HCT116 (cell line): ENCODE data around the gene STXBP5. TPM values are rescaled to one million over a fixed set of nuclear protein-coding genes. Genes with fewer than 3 reads are reported as not detected.

Experiments used
- ATAC-seq: fragments of 200-7000 bp; cut with Tn5 transposase; 2 replicates; pipeline ENCODE4 v1.9.1; 2020; ENCODE audit warnings: mild to moderate bottlenecking, moderate library complexity
- BruUV-seq: library from RNA; stranded (reverse); fragments of 400-500 nt; replicated peaks from 2 replicates; lab custom pipeline; 2021; lab: Mats Ljungman, UMichigan
- CTCF ChIA-PET: fragments of 300-600 bp; sonication (Branson Sonifier 250); formaldehyde crosslinking; loops from one replicate; lab custom pipeline; 2021; ENCODE audit warnings: antibody characterized with exemption; lab: Charles Lee
- POLR2A ChIA-PET: fragments of 300-600, 350-600 bp; sonication (Branson Sonifier 250); formaldehyde crosslinking; loops from one replicate; lab custom pipeline; 2021; ENCODE audit warnings: antibody characterized with exemption; lab: Charles Lee
- RAD21 ChIA-PET, 2 experiments: fragments of 300-600 bp; sonication (Branson Sonifier 250); formaldehyde crosslinking; loops; one replicate each; lab custom pipeline; 2023; ENCODE audit warnings: low total read pairs in 2 of 2; ENCODE audit not compliant: uncharacterized antibody in 2 of 2, unreplicated experiment in 2 of 2, low non-redundant PET in 1 of 2; lab: Charles Lee
- DNase-seq: peaks from one replicate; pipeline ENCODE4 v3.0.0-alpha.2; 2010; ENCODE audit warnings: low read depth, low spot score
- H2AFZ ChIP-seq: fragments of 200-600 bp; shearing (Covaris generic), sonication (generic); 2 replicates; pipeline ENCODE4 v1.6.1; 2017; ENCODE audit warnings: low read depth, mixed run types, mixed read lengths, antibody characterized with exemption, low read length; ENCODE audit not compliant: poor library complexity, severe bottlenecking
- H3K27ac ChIP-seq: 2 replicates; pipeline ENCODE4 v1.5.1; 2012; ENCODE audit warnings: low read depth, low read length
- H3K27me3 ChIP-seq: fragments of 200-600 bp; sonication (generic); 2 replicates; pipeline ENCODE4 v1.6.1; 2016; ENCODE audit warnings: mixed run types, low read length, mixed read lengths; ENCODE audit not compliant: insufficient read depth
- H3K36me3 ChIP-seq, 2 experiments: fragments of 200-500 bp in 1 of 2; fragments of 200-600 bp in 1 of 2; sonication (Bioruptor generic) in 1 of 2; sonication (generic) in 1 of 2; 2 replicates each; pipeline versions ENCODE4 v1.5.1 to v1.6.1; 2014 to 2016; ENCODE audit warnings: low read length in 2 of 2, inconsistent platforms in 1 of 2, mixed read lengths in 1 of 2, mixed run types in 1 of 2; ENCODE audit not compliant: insufficient read depth in 2 of 2, control insufficient read depth in 1 of 2
- H3K4me1 ChIP-seq, 2 experiments: fragments of 200-600 bp in 1 of 2; sonication (generic) in 1 of 2; 2 replicates each; pipeline versions ENCODE4 v1.5.1 to v1.6.1; 2012 to 2017; ENCODE audit warnings: low read length in 2 of 2, inconsistent platforms in 1 of 2, mild to moderate bottlenecking in 1 of 2, mixed read lengths in 1 of 2, mixed run types in 1 of 2, moderate library complexity in 1 of 2; ENCODE audit not compliant: insufficient read depth in 2 of 2, control insufficient read depth in 1 of 2
- H3K4me2 ChIP-seq: fragments of 200-600 bp; sonication (generic); 2 replicates; pipeline ENCODE4 v1.6.1; 2017; ENCODE audit warnings: mixed run types, low read length, mixed read lengths
- H3K4me3 ChIP-seq, 2 experiments: fragments of 200-600 bp in 1 of 2; sonication (generic) in 1 of 2; replicated peaks in 1 of 2; 2 replicates each; pipeline ENCODE4 v1.5.1; 2011 to 2016; ENCODE audit warnings: low read length in 2 of 2, control low read depth in 1 of 2, low read depth in 1 of 2, mild to moderate bottlenecking in 1 of 2, mixed read lengths in 1 of 2, mixed run types in 1 of 2
- H3K79me2 ChIP-seq: fragments of 200-600 bp; sonication (generic); 2 replicates; pipeline ENCODE4 v1.6.1; 2017; ENCODE audit warnings: mild to moderate bottlenecking, mixed run types, low read length, moderate library complexity, mixed read lengths; ENCODE audit not compliant: insufficient read depth
- H3K9ac ChIP-seq: fragments of 200-600 bp; sonication (generic); 2 replicates; pipeline ENCODE4 v1.6.1; 2016; ENCODE audit warnings: low read length, mixed read lengths
- H3K9me2 ChIP-seq: fragments of 200-600 bp; sonication (generic), shearing (Covaris generic); 2 replicates; pipeline ENCODE4 v1.6.1; 2017; ENCODE audit warnings: mixed run types, mild to moderate bottlenecking, moderate library complexity; ENCODE audit not compliant: insufficient read depth
- H3K9me3 ChIP-seq, 2 experiments: fragments of 200-500 bp in 1 of 2; fragments of 200-600 bp in 1 of 2; sonication (Bioruptor generic) in 1 of 2; sonication (generic) in 1 of 2; 2 replicates each; pipeline ENCODE4 v1.6.1; 2014 to 2017; ENCODE audit warnings: low read length in 2 of 2, mixed read lengths in 2 of 2, inconsistent platforms in 1 of 2, low read depth in 1 of 2, mild to moderate bottlenecking in 1 of 2, mixed run types in 1 of 2, moderate library complexity in 1 of 2; ENCODE audit not compliant: control insufficient read depth in 1 of 2, insufficient read depth in 1 of 2
- H4K20me1 ChIP-seq: fragments of 200-600 bp; sonication (generic), shearing (Covaris generic); 2 replicates; pipeline ENCODE4 v1.6.1; 2017; ENCODE audit warnings: mixed run types, mild to moderate bottlenecking, moderate library complexity; ENCODE audit not compliant: insufficient read depth
- CEBPB ChIP-seq: IDR thresholded peaks from 2 replicates; pipeline ENCODE4 v1.6.1; 2012; ENCODE audit warnings: low read depth
- CTCF ChIP-seq, 3 experiments: fragments of 200-600 bp in 1 of 3; sonication (generic) in 1 of 3; IDR thresholded peaks in 2 of 3; conservative IDR thresholded peaks in 1 of 3; 2 replicates each; pipeline ENCODE4 v1.5.1; 2012 to 2017; ENCODE audit warnings: low read depth in 2 of 3, low read length in 2 of 3, antibody characterized with exemption in 1 of 3, borderline replicate concordance in 1 of 3, control low read depth in 1 of 3, mild to moderate bottlenecking in 1 of 3, mixed read lengths in 1 of 3, mixed run types in 1 of 3, moderate library complexity in 1 of 3; ENCODE audit not compliant: insufficient read depth in 1 of 3
- EZH2 ChIP-seq: fragments of 200-600 bp; sonication (generic); IDR thresholded peaks from 2 replicates; pipeline ENCODE4 v1.6.1; 2017; ENCODE audit warnings: antibody characterized with exemption, mixed run types
- EZH2phosphoT487 ChIP-seq: fragments of 200-600 bp; IDR thresholded peaks from 2 replicates; pipeline ENCODE4 v1.6.1; 2018; ENCODE audit warnings: antibody characterized with exemption, borderline replicate concordance
- RAD21 ChIP-seq: IDR thresholded peaks from 2 replicates; pipeline ENCODE4 v1.6.1; 2012; ENCODE audit warnings: low read depth, mild to moderate bottlenecking
- SP1 ChIP-seq: IDR thresholded peaks from 2 replicates; pipeline ENCODE4 v1.6.1; 2012; ENCODE audit warnings: low read depth
- SRF ChIP-seq: IDR thresholded peaks from 2 replicates; pipeline ENCODE4 v1.6.1; 2012; ENCODE audit warnings: low read depth
- YY1 ChIP-seq: IDR thresholded peaks from 2 replicates; pipeline ENCODE4 v1.6.1; 2011; ENCODE audit warnings: low read length, low read depth, moderate library complexity, mild to moderate bottlenecking; ENCODE audit not compliant: insufficient replicate concordance; ENCODE audit errors: extremely low read depth
- intact Hi-C: fragments of 100-400 bp; cut with micrococcal nuclease; formaldehyde crosslinking; loops from 2 replicates; pipeline ENCODE4 v1.10.0; 2022
- total RNA-seq: library from RNA; stranded (reverse); gene quantifications from one replicate; pipeline ENCODE4 v1.2.1, GENCODE V29; 2021; ENCODE audit not compliant: unreplicated experiment

Gene STXBP5
- total RNA-seq, 1 experiment from 2014 or later = 12.6 TPM

- intact Hi-C loops = no loop called here
- Histone ChIP-seq H3K27me3 (no peaks in the 10 kb centered on the region), H3K27ac (no peak overlapping the region), H3K4me3 (no peak overlapping the region), H3K79me2 (no peaks in the 10 kb centered on the region), H3K4me2 (no peak overlapping the region), H3K9me3 (no peaks in the 10 kb centered on the region), H3K36me3 (0 out of 4 replicates have a peak, but pooled peaks cover 0 to 3% of the 10 kb centered on the region in 2 experiments), H4K20me1 (no peaks in the 10 kb centered on the region), H2AFZ (no peak overlapping the region), H3K4me1 (no peaks in the 10 kb centered on the region), H3K9ac (no peak overlapping the region), H3K9me2 (no peaks in the 10 kb centered on the region)
- RAD21 ChIA-PET = no interaction called here
- ATAC-seq (no peak), DNase-seq (no peak)
- CTCF ChIA-PET = no interaction called here
- TF ChIP-seq SRF (no peak), EZH2phosphoT487 (no peak), CEBPB (no peak), RAD21 (no peak), YY1 (no peak)
- POLR2A ChIA-PET = no interaction called here
- BruUV-seq = no TSS peak
These were observed 118.3 kb downstream of the STXBP5 start for GRCh38 chr6:147322299-147323162.

- H3K4me3 ChIP-seq = no peak overlapping the region
- POLR2A ChIA-PET = no interaction called here
- intact Hi-C loops = no loop called here
- H3K9me2 ChIP-seq = no peaks in the 10 kb centered on the region
- no peak overlapping the region for H3K9ac ChIP-seq
- ATAC-seq = no peak
- H3K27me3 ChIP-seq = no peaks in the 10 kb centered on the region
- RAD21 ChIA-PET = no interaction called here
- 0 out of 4 replicates have a peak, but pooled peaks cover 0 to 3% of the 10 kb centered on the region in 2 experiments for H3K36me3 ChIP-seq
- TF ChIP-seq EZH2 = no peak
- TF ChIP-seq RAD21 = no peak
- no peak for TF ChIP-seq SP1
- no peak for TF ChIP-seq CTCF (IDR thresholded peaks at IDR 0.05 in 2 of 3, conservative IDR thresholded peaks at IDR 0.05 in 1 of 3; ENCODE audit: borderline replicate concordance in 1 of 3, insufficient read depth in 1 of 3, low read depth in 2 of 3, low read length in 2 of 3)
- no peak overlapping the region for H3K27ac ChIP-seq
- no peaks in the 10 kb centered on the region for H3K4me1 ChIP-seq
- H4K20me1 ChIP-seq = no peaks in the 10 kb centered on the region
- H3K4me2 ChIP-seq = no peak overlapping the region
- H3K79me2 ChIP-seq = no peaks in the 10 kb centered on the region
- H3K9me3 ChIP-seq = no peaks in the 10 kb centered on the region
- no peak overlapping the region for H2AFZ ChIP-seq
- no peak for DNase-seq
- BruUV-seq = no TSS peak
- CTCF ChIA-PET = no interaction called here
These were observed 121.3 kb downstream of the STXBP5 start for GRCh38 chr6:147325557-147325956.
